SK-N-SH treated with all-trans-retinoic acid at 6 μM for 48 hours (cell line): ENCODE measurements around the gene IFIT2.

Source experiments
- ATAC-seq: fragments of 200-7000 bp; cut with Tn5 transposase; 3 replicates; pipeline ENCODE4 v1.9.1; 2020; ENCODE audit warnings: mild to moderate bottlenecking, moderate library complexity
- BACH2 ChIP-seq: fragments of 250-450 bp; sonication (Bioruptor Pico); IDR thresholded peaks from 2 replicates; pipeline ENCODE4 v1.9.0; 2021; ENCODE audit warnings: mild to moderate bottlenecking, borderline replicate concordance
- CSRNP3 ChIP-seq: fragments of 250-450 bp; sonication (Bioruptor Pico); IDR thresholded peaks from 2 replicates; pipeline ENCODE4 v1.5.1; 2021; ENCODE audit warnings: mild to moderate bottlenecking, moderate library complexity
- GLIS3 ChIP-seq: fragments of 250-450 bp; sonication (Bioruptor Pico); IDR thresholded peaks from 2 replicates; pipeline ENCODE4 v1.5.0; 2020; ENCODE audit warnings: mild to moderate bottlenecking, moderate library complexity
- PATZ1 ChIP-seq: fragments of 250-450 bp; sonication (Bioruptor Pico); IDR thresholded peaks from 2 replicates; pipeline ENCODE4 v1.8.0; 2020; ENCODE audit warnings: mild to moderate bottlenecking, moderate library complexity, borderline replicate concordance
- POU6F1 ChIP-seq: fragments of 250-450 bp; sonication (Bioruptor Pico); IDR thresholded peaks from 2 replicates; pipeline ENCODE4 v1.8.0; 2021; ENCODE audit warnings: low read depth, mild to moderate bottlenecking, moderate library complexity, borderline replicate concordance
- RARB ChIP-seq: fragments of 250-450 bp; sonication (Bioruptor Pico); IDR thresholded peaks from 2 replicates; pipeline ENCODE4 v1.8.0; 2021; ENCODE audit warnings: mild to moderate bottlenecking, moderate library complexity
- SNAI2 ChIP-seq: fragments of 250-450 bp; sonication (Bioruptor Pico); IDR thresholded peaks from 2 replicates; pipeline ENCODE4 v1.5.0; 2020; ENCODE audit warnings: mild to moderate bottlenecking, moderate library complexity
- TOX ChIP-seq: fragments of 250-450 bp; sonication (Bioruptor Pico); IDR thresholded peaks from 2 replicates; pipeline ENCODE4 v1.8.0; 2021; ENCODE audit warnings: mild to moderate bottlenecking, moderate library complexity, borderline replicate concordance
- TSHZ2 ChIP-seq: fragments of 250-450 bp; sonication (Bioruptor Pico); IDR thresholded peaks from 2 replicates; pipeline ENCODE4 v1.5.0; 2020; ENCODE audit warnings: mild to moderate bottlenecking, moderate library complexity
- ZC3H10 ChIP-seq: fragments of 250-450 bp; sonication (Bioruptor Pico); IDR thresholded peaks from 2 replicates; pipeline ENCODE4 v1.5.1; 2021; ENCODE audit warnings: mild to moderate bottlenecking, moderate library complexity
- ZFP3 ChIP-seq: fragments of 250-450 bp; sonication (Bioruptor Pico); IDR thresholded peaks from 2 replicates; pipeline ENCODE4 v1.5.0; 2020; ENCODE audit warnings: mild to moderate bottlenecking, moderate library complexity
- ZFP30 ChIP-seq: fragments of 450-650 bp; formaldehyde crosslinking; IDR thresholded peaks from 2 replicates; pipeline ENCODE4 v1.5.0; 2022; ENCODE audit warnings: mild to moderate bottlenecking, moderate library complexity
- ZNF70 ChIP-seq: fragments of 450-650 bp; formaldehyde crosslinking; IDR thresholded peaks from 2 replicates; pipeline ENCODE4 v1.5.0; 2020; ENCODE audit warnings: mild to moderate bottlenecking, moderate library complexity
- ZNF8 ChIP-seq: fragments of 450-650 bp; formaldehyde crosslinking; IDR thresholded peaks from 2 replicates; pipeline ENCODE4 v1.5.0; 2020; ENCODE audit warnings: mild to moderate bottlenecking, moderate library complexity

The IFIT2 gene

GRCh38 chr10:89357096-89357495 is 55.2 kb downstream of the IFIT2 start (continued):
- TF ChIP-seq POU6F1 (CRISPR knock-in tag) = no peak
- no peak for TF ChIP-seq CSRNP3 (CRISPR knock-in tag)
- TF ChIP-seq TSHZ2 (CRISPR knock-in tag) = no peak

GRCh38 chr10:89357975-89358374 is 56.1 kb downstream of the IFIT2 start:
- TF ChIP-seq CSRNP3 (CRISPR knock-in tag) (no peak), ZFP30 (CRISPR knock-in tag) (no peak), PATZ1 (no peak), RARB (no peak), TOX (no peak), ZNF8 (no peak), ZFP3 (CRISPR knock-in tag) (no peak), SNAI2 (no peak), ZNF70 (CRISPR knock-in tag) (no peak), GLIS3 (no peak), ZC3H10 (no peak), BACH2 (CRISPR knock-in tag) (no peak)
- TF ChIP-seq, all 23 proteins: peak for 0
- no peak for ATAC-seq
